A673 (cell line): ENCODE data around the gene PRMT5. TPM values are rescaled to one million over a fixed set of nuclear protein-coding genes. Genes with fewer than 3 reads are reported as not detected.
A peak's percentile ranks its signal among the peaks of the same experiment; 100 is the strongest.

ENCODE experiments used
- BruUV-seq: library from RNA; stranded (reverse); fragments of 400-500 nt; replicated peaks from 2 replicates; lab custom pipeline; 2021; lab: Mats Ljungman, UMichigan
- CTCF ChIA-PET: fragments of 300-600 bp; sonication (Branson Sonifier 250); formaldehyde crosslinking; loops from one replicate; lab custom pipeline; 2022; ENCODE audit warnings: antibody characterized with exemption; lab: Charles Lee
- POLR2A ChIA-PET: fragments of 300-600 bp; sonication (Branson Sonifier 250); formaldehyde crosslinking; loops from one replicate; lab custom pipeline; 2022; ENCODE audit warnings: antibody characterized with exemption; ENCODE audit not compliant: low non-redundant PET; lab: Charles Lee
- DNase-seq: peaks from one replicate; pipeline ENCODE4 v3.0.0-alpha.2; 2015; ENCODE audit warnings: low spot score
- H3K27ac ChIP-seq: fragments of 200-600 bp; sonication (generic); 2 replicates; pipeline ENCODE4 v1.5.1; 2016; ENCODE audit warnings: mixed run types, low read depth, mild to moderate bottlenecking, mixed read lengths, antibody characterized with exemption, low read length; ENCODE audit not compliant: poor library complexity, severe bottlenecking
- H3K27me3 ChIP-seq: fragments of 200-600 bp; sonication (generic); replicated peaks from 2 replicates; pipeline ENCODE4 v1.6.1; 2017; ENCODE audit warnings: mixed run types, low read depth, mild to moderate bottlenecking, mixed read lengths, antibody characterized with exemption, low read length; ENCODE audit not compliant: insufficient read depth, poor library complexity
- H3K36me3 ChIP-seq: fragments of 200-600 bp; sonication (generic); 2 replicates; pipeline ENCODE4 v1.6.1; 2016; ENCODE audit warnings: mixed run types, mild to moderate bottlenecking, mixed read lengths, antibody characterized with exemption, low read length; ENCODE audit not compliant: insufficient read depth, poor library complexity, severe bottlenecking
- H3K4me1 ChIP-seq: fragments of 200-600 bp; sonication (generic); 2 replicates; pipeline ENCODE4 v1.6.1; 2017; ENCODE audit warnings: mixed run types, mild to moderate bottlenecking, mixed read lengths, antibody characterized with exemption, low read length; ENCODE audit not compliant: insufficient read depth, poor library complexity, severe bottlenecking
- H3K4me3 ChIP-seq: fragments of 200-600 bp; sonication (generic); 2 replicates; pipeline ENCODE4 v1.5.1; 2016; ENCODE audit warnings: low read depth, mixed run types, mild to moderate bottlenecking, mixed read lengths, low read length; ENCODE audit not compliant: poor library complexity, severe bottlenecking
- H3K9me3 ChIP-seq: fragments of 200-600 bp; sonication (generic); 2 replicates; pipeline ENCODE4 v1.6.1; 2016; ENCODE audit warnings: mixed run types, low read depth, mild to moderate bottlenecking, mixed read lengths, antibody characterized with exemption, low read length; ENCODE audit not compliant: poor library complexity, severe bottlenecking
- CTCF ChIP-seq: fragments of 300-800, 200-600 bp; sonication (generic); conservative IDR thresholded peaks from 2 replicates; pipeline ENCODE4 v1.5.1; 2017; ENCODE audit warnings: low read depth, mild to moderate bottlenecking, antibody characterized with exemption, low read length, moderate library complexity, mixed read lengths
- EZH2 ChIP-seq: fragments of 200-600 bp; sonication (generic); IDR thresholded peaks from 2 replicates; pipeline ENCODE4 v1.6.1; 2017; ENCODE audit warnings: borderline replicate concordance, low read depth, mild to moderate bottlenecking, mixed read lengths, antibody characterized with exemption, low read length; ENCODE audit not compliant: poor library complexity, severe bottlenecking
- intact Hi-C: fragments of 100-400 bp; cut with micrococcal nuclease; formaldehyde crosslinking; loops from one replicate; pipeline ENCODE4 v1.10.0; 2022; ENCODE audit not compliant: unreplicated experiment
- total RNA-seq: library from RNA; stranded (reverse); gene quantifications from 2 replicates; pipeline ENCODE4 v1.2.3, GENCODE V29; 2021

The PRMT5 gene
- total RNA-seq, 1 experiment from 2014 or later: 273 TPM

GRCh38 chr14:22922294-22922693 is 6.9 kb downstream of the PRMT5 start:
- no TSS peak for BruUV-seq
- DNase-seq: no peak
- no peak for TF ChIP-seq EZH2
- no peaks in the 10 kb centered on the region for H3K27me3 ChIP-seq
- peaks cover 69% of the 10 kb centered on the region for H3K36me3 ChIP-seq
- peak overlapping the region; percentile 49 for H3K27ac ChIP-seq
- intact Hi-C loops: no loop called here
- ChIA-PET CTCF (no interaction called here), POLR2A (no interaction called here)
- H3K4me1 ChIP-seq: peaks cover 33% of the 10 kb centered on the region
- H3K9me3 ChIP-seq: no peaks in the 10 kb centered on the region
- no peak overlapping the region for H3K4me3 ChIP-seq

- ChIA-PET CTCF (no interaction called here), POLR2A (no interaction called here)
- no TSS peak for BruUV-seq
- TF ChIP-seq EZH2: no peak
- peaks cover 31% of the 10 kb centered on the region for H3K4me1 ChIP-seq
- no peaks in the 10 kb centered on the region for H3K9me3 ChIP-seq
- H3K27ac ChIP-seq: no peak overlapping the region
- intact Hi-C loops: no loop called here
- H3K4me3 ChIP-seq: no peak overlapping the region
- H3K27me3 ChIP-seq: no peaks in the 10 kb centered on the region
- DNase-seq: no peak
- peaks cover 69% of the 10 kb centered on the region for H3K36me3 ChIP-seq
These were observed 8.5 kb downstream of the PRMT5 start for GRCh38 chr14:22920697-22921096.

GRCh38 chr14:22919601-22919921 is 9.6 kb downstream of the PRMT5 start:
- peak overlapping the region; percentile 49 for H3K27ac ChIP-seq
- POLR2A ChIA-PET: interaction anchor here (0.5 kb wide), 1 partner anchor 9 kb away, joined by 14 read pairs; no protein-coding TSS in a partner anchor
- CTCF ChIA-PET: interaction anchor here (1.1 kb wide), 1 partner anchor 19 kb away, joined by 10 read pairs; no protein-coding TSS in a partner anchor
- peaks cover 63% of the 10 kb centered on the region for H3K36me3 ChIP-seq
- peaks cover 31% of the 10 kb centered on the region for H3K4me1 ChIP-seq
- DNase-seq: no peak
- intact Hi-C loops: no loop called here
- TSS peak; percentile 91 for BruUV-seq
- H3K9me3 ChIP-seq: no peaks in the 10 kb centered on the region
- no peaks in the 10 kb centered on the region for H3K27me3 ChIP-seq
- peak overlapping the region; percentile 78 for H3K4me3 ChIP-seq
- TF ChIP-seq CTCF: no peak
- TF ChIP-seq EZH2: no peak

- no peaks in the 10 kb centered on the region for H3K27me3 ChIP-seq
- no TSS peak for BruUV-seq
- ChIA-PET POLR2A (interaction anchor here (0.5 kb wide), 1 partner anchor 9 kb away, joined by 14 read pairs; no protein-coding TSS in a partner anchor), CTCF (interaction anchor here (1.1 kb wide), 1 partner anchor 19 kb away, joined by 10 read pairs; no protein-coding TSS in a partner anchor)
- H3K27ac ChIP-seq: peak within 1 kb of the TSS; percentile 97
- intact Hi-C loops: no loop called here
- H3K4me3 ChIP-seq: peak within 1 kb of the TSS; percentile 78
- peaks cover 57% of the 10 kb centered on the region for H3K36me3 ChIP-seq
- peaks cover 26% of the 10 kb centered on the region for H3K4me1 ChIP-seq
- DNase-seq: peak; percentile 100
- H3K9me3 ChIP-seq: no peaks in the 10 kb centered on the region
- TF ChIP-seq CTCF (no peak), EZH2 (no peak)
These were observed 10.2 kb downstream of the PRMT5 start, which contains the start of gene RBM23 for GRCh38 chr14:22918804-22919600. Gene RBM23, minus strand, starts transcription at chr14:22919149.
